ENCODE results near the gene MYH9.

Gene MYH9

DNA sequence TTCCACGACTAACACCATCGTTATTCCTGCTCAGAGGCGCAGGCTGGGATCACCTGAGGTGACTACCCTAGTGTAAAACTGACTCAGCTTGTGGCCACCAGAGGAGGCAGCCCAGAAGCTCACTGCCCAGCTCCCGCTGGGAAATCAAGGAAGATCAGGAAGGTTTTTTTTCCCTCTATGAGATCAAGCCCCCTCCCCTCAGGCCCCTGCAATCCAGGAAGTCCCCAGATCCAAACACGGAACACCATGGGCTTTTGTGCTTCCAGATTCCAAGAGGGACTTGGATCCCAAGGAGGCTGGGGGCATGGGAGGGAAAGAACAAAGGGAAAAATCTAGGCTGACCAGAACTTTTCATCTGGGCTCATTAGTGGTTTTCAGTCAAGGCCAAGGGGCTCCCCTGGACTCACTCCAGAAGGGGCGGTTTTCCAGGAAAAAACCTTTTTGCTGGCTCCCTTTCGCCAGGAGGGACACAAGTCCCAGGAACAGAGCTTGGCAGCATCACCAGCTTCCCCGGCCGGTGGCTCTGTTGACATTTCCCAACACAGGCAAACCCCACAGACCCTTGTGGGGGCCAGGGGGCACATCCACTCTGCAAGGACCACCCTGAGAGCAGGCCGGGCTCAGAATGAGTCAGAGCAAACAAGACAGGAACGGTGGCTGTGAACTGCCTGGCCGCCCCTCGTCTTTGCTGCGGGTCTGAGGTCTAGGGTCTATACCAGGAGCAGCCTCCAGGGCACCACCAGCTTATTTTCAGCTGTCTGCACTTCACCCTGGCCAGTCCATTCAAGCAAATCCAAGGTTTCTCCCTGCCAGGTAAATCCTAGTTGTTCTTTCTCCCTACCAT is 36.8 kb downstream of the MYH9 start:
- TF ChIP-seq, protein P1, sequence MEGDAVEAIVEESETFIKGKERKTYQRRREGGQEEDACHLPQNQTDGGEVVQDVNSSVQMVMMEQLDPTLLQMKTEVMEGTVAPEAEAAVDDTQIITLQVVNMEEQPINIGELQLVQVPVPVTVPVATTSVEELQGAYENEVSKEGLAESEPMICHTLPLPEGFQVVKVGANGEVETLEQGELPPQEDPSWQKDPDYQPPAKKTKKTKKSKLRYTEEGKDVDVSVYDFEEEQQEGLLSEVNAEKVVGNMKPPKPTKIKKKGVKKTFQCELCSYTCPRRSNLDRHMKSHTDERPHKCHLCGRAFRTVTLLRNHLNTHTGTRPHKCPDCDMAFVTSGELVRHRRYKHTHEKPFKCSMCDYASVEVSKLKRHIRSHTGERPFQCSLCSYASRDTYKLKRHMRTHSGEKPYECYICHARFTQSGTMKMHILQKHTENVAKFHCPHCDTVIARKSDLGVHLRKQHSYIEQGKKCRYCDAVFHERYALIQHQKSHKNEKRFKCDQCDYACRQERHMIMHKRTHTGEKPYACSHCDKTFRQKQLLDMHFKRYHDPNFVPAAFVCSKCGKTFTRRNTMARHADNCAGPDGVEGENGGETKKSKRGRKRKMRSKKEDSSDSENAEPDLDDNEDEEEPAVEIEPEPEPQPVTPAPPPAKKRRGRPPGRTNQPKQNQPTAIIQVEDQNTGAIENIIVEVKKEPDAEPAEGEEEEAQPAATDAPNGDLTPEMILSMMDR (conservative IDR thresholded peaks at IDR 0.05; ENCODE audit: low read length) = no peak; the same call in none of the 2 replicates
- no peak overlapping the region for H3K4me3 ChIP-seq (ENCODE audit: low read length)
- DNase-seq (ENCODE audit: low read depth) = no peak

DNA sequence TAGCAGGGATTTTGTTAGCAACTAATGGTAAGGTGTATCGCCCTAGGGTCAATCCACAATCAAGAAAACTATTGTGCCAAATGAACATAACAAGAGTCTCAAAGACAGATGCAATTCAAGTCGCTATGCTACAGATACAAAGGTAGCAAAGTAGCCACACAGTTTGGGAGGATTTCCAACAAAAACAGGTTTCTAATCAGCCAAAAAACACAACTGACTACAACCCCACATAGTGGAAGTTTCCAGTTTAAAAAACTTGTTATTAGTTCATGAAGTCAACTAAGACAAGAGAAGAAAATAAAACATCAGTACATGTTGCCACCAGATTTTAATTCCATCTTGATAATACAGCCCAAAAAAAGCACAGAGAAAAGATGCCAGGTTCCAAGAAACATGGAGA is 38.0 kb downstream of the MYH9 start:
- TF ChIP-seq, protein P1 (conservative IDR thresholded peaks at IDR 0.05; ENCODE audit: low read length) = no peak
- no peak for DNase-seq (ENCODE audit: low read depth)
- H3K4me3 ChIP-seq (ENCODE audit: low read length) = no peak overlapping the region

DNA sequence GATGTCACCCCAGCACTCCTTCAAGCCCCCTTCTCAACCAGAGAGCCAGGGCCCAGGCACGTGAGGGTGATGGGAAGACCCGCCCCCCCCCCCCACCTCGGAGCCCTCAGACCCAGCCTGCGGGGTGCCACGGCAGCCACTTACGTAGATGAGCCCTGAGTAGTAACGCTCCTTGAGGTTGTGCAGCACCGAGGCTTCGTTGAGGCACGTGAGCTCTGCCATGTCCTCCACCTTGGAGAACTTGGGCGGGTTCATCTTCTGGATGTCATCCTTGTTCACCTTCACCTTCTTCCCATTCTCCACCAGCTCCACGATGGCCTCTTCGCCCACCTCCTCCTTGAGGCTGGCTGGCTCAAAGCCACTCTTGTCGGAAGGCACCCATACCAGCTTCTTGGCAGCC is 39.0 kb downstream of the MYH9 start:
- TF ChIP-seq, protein P1 (conservative IDR thresholded peaks at IDR 0.05; ENCODE audit: low read length) = no peak
- DNase-seq (ENCODE audit: low read depth) = no peak
- no peak overlapping the region for H3K4me3 ChIP-seq (ENCODE audit: low read length)

DNA sequence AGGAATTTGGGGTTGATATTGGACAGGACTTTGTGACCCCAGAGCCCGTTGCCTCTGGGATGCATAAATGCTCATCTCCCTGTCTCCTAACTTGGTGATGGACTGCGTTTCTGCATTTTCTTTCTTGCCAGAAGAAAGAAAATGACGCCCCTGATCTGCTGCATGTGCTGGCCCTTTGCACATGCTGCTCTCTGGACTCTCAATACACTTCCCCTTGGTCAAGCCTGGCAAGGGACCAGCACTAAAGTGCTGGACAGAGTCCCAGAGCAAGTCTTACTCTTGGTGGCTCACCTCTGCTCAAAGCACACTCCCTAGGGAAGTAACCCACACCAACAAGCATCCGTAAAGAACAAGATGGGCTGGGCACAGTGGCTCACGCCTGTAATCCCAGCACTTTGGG is 40.7 kb downstream of the MYH9 start:
- TF ChIP-seq, protein P1 (conservative IDR thresholded peaks at IDR 0.05; ENCODE audit: low read length) = no peak
- no peak overlapping the region for H3K4me3 ChIP-seq (ENCODE audit: low read length)
- DNase-seq (ENCODE audit: low read depth) = no peak

DNA sequence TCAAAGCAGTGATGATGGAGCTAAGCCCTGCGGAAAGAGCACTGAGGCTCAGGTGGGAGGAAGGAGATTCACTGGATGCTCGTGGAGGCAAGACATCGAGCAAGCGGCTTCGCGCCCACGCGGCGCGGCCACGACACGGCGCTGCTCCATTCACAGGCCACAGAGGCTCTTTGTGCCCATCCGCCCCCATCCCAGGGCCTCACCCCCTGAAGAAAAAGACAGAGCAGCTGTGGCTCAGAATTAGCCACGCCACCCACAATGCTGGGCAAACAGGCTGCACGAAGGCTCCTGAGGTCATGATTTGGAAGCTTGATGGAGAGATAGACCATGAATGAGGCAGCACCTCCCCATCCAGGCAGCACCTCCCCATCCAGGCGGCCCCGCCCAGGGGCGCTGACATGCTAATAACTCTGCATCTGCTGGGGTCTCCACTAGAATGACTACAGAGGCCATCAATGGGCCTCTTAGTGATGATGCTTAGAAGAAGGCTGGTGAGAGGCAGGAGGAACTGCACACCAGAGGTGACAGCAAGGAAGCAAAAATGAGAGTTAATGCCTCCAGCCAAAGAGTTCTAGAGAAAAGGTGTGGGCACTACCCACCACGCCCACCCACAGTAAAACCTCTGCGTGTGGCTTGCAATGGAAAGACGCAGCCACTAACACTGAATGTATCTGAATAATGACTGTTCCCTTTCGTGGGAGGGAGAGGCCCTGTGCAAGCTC is 43.5 kb downstream of the MYH9 start:
- TF ChIP-seq, protein P1 (conservative IDR thresholded peaks at IDR 0.05; ENCODE audit: low read length) = no peak
- H3K4me3 ChIP-seq (ENCODE audit: low read length) = no peak overlapping the region
- no peak for DNase-seq (ENCODE audit: low read depth)

DNA sequence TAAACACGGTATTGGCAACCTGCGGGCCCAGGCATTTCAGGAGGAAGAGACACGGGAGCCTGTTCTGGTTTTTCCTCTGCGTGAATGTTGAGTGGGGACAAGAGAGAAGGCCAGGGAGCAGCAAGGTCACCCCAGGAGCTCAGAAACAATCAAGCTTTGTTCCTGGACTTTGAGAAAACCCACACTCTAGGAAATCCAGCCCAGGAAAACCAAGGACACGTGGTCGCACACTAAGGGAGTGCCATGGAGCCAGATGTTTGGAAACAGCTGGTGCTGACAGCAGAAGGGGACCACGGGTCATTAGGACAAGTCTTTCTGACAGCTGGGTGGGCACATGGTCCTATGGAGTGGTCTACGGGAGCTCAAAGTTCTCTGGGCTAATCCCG is 44.1 kb downstream of the MYH9 start:
- no peak for DNase-seq (ENCODE audit: low read depth)
- TF ChIP-seq, protein P1 (conservative IDR thresholded peaks at IDR 0.05; ENCODE audit: low read length) = no peak
- no peak overlapping the region for H3K4me3 ChIP-seq (ENCODE audit: low read length)

All from AG10803 (cell line).